H1 (cell line): ENCODE data around the gene NPTN. TPM values are rescaled to one million over a fixed set of nuclear protein-coding genes. Genes with fewer than 3 reads are reported as not detected.
A peak's percentile ranks its signal among the peaks of the same experiment; 100 is the strongest.

Experiments used
- CTCF ChIA-PET: fragments of 300-600 bp; sonication (Branson Sonifier 250); formaldehyde crosslinking; loops from one replicate; lab custom pipeline; 2021; ENCODE audit not compliant: partially characterized antibody; lab: Charles Lee
- POLR2A ChIA-PET: fragments of 300-600 bp; sonication (Branson Sonifier 250); formaldehyde crosslinking; loops from one replicate; lab custom pipeline; 2021; ENCODE audit warnings: inconsistent platforms; ENCODE audit not compliant: partially characterized antibody; lab: Charles Lee
- DNase-seq, 2 experiments: peaks; one replicate each; pipeline versions ENCODE4 v3.0.0 to v3.0.0-alpha.2; 2010 to 2022; ENCODE audit warnings: low spot score in 2 of 2, low read depth in 1 of 2, mixed read lengths in 1 of 2
- FAIRE-seq: peaks from 2 replicates; lab custom pipeline; 2011; peaks lifted over from hg19 to GRCh38; lab: Jason Lieb, UNC
- H2AFZ ChIP-seq: 2 replicates; pipeline ENCODE4 v1.8.1; 2012; ENCODE audit warnings: low read length, inconsistent platforms
- H2AK5ac ChIP-seq: 2 replicates; pipeline ENCODE4 v1.6.1; 2013; ENCODE audit warnings: low read depth, low read length
- H2BK120ac ChIP-seq: replicated peaks from 2 replicates; pipeline ENCODE3; 2013; ENCODE audit warnings: low read depth, low read length, inconsistent platforms
- H2BK12ac ChIP-seq: 2 replicates; pipeline ENCODE4 v1.6.1; 2013; ENCODE audit warnings: low read depth, low read length
- H2BK15ac ChIP-seq: 2 replicates; pipeline ENCODE4 v1.6.1; 2013; ENCODE audit warnings: low read length
- H2BK20ac ChIP-seq: 2 replicates; pipeline ENCODE4 v1.6.1; 2013; ENCODE audit warnings: low read length
- H2BK5ac ChIP-seq: 2 replicates; pipeline ENCODE4 v1.6.1; 2013; ENCODE audit warnings: low read depth, low read length
- H3K14ac ChIP-seq: 2 replicates; pipeline ENCODE4 v1.6.1; 2013; ENCODE audit warnings: inconsistent platforms; ENCODE audit not compliant: insufficient read length
- H3K18ac ChIP-seq: 2 replicates; pipeline ENCODE4 v1.6.1; 2013; ENCODE audit warnings: low read length; ENCODE audit errors: extremely low read depth
- H3K23ac ChIP-seq: 2 replicates; pipeline ENCODE4 v1.6.1; 2013; ENCODE audit warnings: inconsistent platforms; ENCODE audit not compliant: insufficient read length
- H3K23me2 ChIP-seq: 2 replicates; pipeline ENCODE4 v1.6.1; 2013; ENCODE audit warnings: low read depth, low read length
- H3K27ac ChIP-seq: 2 replicates; pipeline ENCODE4 v1.6.1; 2011; ENCODE audit warnings: low read depth, low read length, inconsistent platforms
- H3K27me3 ChIP-seq, 4 experiments: replicated peaks in 1 of 4; 1 replicate in 1 of 4; 2 replicates in 3 of 4; pipeline versions ENCODE4 v1.6.1 to v1.8.1; 2011 to 2013; ENCODE audit warnings: low read length in 3 of 4, mild to moderate bottlenecking in 3 of 4, inconsistent platforms in 2 of 4, mixed read lengths in 2 of 4, moderate library complexity in 1 of 4; ENCODE audit not compliant: control insufficient read depth in 3 of 4, insufficient read depth in 3 of 4; ENCODE audit errors: extremely low read depth in 1 of 4
- H3K36me3 ChIP-seq, 4 experiments: 2 replicates each; pipeline versions ENCODE4 v1.6.1 to v1.8.1; 2011 to 2013; ENCODE audit warnings: mild to moderate bottlenecking in 4 of 4, low read length in 3 of 4, moderate library complexity in 2 of 4, control low read depth in 1 of 4, inconsistent platforms in 1 of 4; ENCODE audit not compliant: insufficient read depth in 4 of 4, control insufficient read depth in 2 of 4
- H3K4ac ChIP-seq: replicated peaks from 2 replicates; pipeline ENCODE3; 2013; ENCODE audit warnings: low read length, low read depth, mixed read lengths, inconsistent platforms; ENCODE audit not compliant: insufficient read length
- H3K4me1 ChIP-seq, 4 experiments: replicated peaks in 1 of 4; 1 replicate in 1 of 4; 2 replicates in 3 of 4; pipeline versions ENCODE4 v1.6.1 to v1.8.1; 2011 to 2013; ENCODE audit warnings: low read length in 3 of 4, inconsistent platforms in 2 of 4, mixed read lengths in 1 of 4; ENCODE audit not compliant: insufficient read depth in 4 of 4, control insufficient read depth in 3 of 4
- H3K4me2 ChIP-seq, 2 experiments: 2 replicates each; pipeline versions ENCODE4 v1.6.1 to v1.8.1; 2011 to 2013; ENCODE audit warnings: low read depth in 2 of 2, low read length in 2 of 2, control low read depth in 1 of 2, inconsistent platforms in 1 of 2, mild to moderate bottlenecking in 1 of 2; ENCODE audit not compliant: insufficient read depth in 1 of 2
- H3K4me3 ChIP-seq, 4 experiments: fragments of 200-600, 300-600 bp in 1 of 4; sonication (generic), shearing (Covaris generic), sonication (Bioruptor Twin) in 1 of 4; 2 replicates each; pipeline versions ENCODE4 v1.5.1 to v1.8.1; 2011 to 2016; ENCODE audit warnings: low read length in 4 of 4, low read depth in 3 of 4, control low read depth in 2 of 4, inconsistent platforms in 2 of 4, mild to moderate bottlenecking in 2 of 4, mixed read lengths in 1 of 4, moderate library complexity in 1 of 4; ENCODE audit not compliant: insufficient read depth in 2 of 4; ENCODE audit errors: extremely low read depth in 1 of 4
- H3K56ac ChIP-seq: replicated peaks from 2 replicates; pipeline ENCODE3; 2013; ENCODE audit warnings: low read depth, mild to moderate bottlenecking, mixed read lengths, low read length, inconsistent platforms; ENCODE audit not compliant: insufficient read length
- H3K79me1 ChIP-seq: 2 replicates; pipeline ENCODE4 v1.6.1; 2013; ENCODE audit warnings: low read depth, low read length, control low read depth
- H3K79me2 ChIP-seq, 2 experiments: 2 replicates each; pipeline versions ENCODE4 v1.6.1 to v1.8.1; 2012 to 2013; ENCODE audit warnings: low read length in 2 of 2, mild to moderate bottlenecking in 2 of 2, inconsistent platforms in 1 of 2; ENCODE audit not compliant: insufficient read depth in 2 of 2, control insufficient read depth in 1 of 2
- H3K9ac ChIP-seq, 4 experiments: replicated peaks in 1 of 4; 1 replicate in 1 of 4; 2 replicates in 3 of 4; pipeline versions ENCODE4 v1.6.1 to v1.8.1; 2011 to 2013; ENCODE audit warnings: low read depth in 3 of 4, low read length in 3 of 4, control low read depth in 2 of 4, mild to moderate bottlenecking in 2 of 4, moderate library complexity in 2 of 4, inconsistent platforms in 1 of 4; ENCODE audit errors: extremely low read depth in 1 of 4
- H3K9me3 ChIP-seq, 2 experiments: 2 replicates each; pipeline versions ENCODE4 v1.6.1 to v1.8.1; 2012 to 2013; ENCODE audit warnings: mild to moderate bottlenecking in 2 of 2, moderate library complexity in 2 of 2, control low read depth in 1 of 2, inconsistent platforms in 1 of 2, low read depth in 1 of 2, low read length in 1 of 2, mixed read lengths in 1 of 2; ENCODE audit not compliant: insufficient read depth in 2 of 2
- H4K20me1 ChIP-seq, 2 experiments: replicated peaks in 1 of 2; 2 replicates each; pipeline versions ENCODE3 to v1.8.1; 2011 to 2013; ENCODE audit warnings: inconsistent platforms in 2 of 2, low read length in 2 of 2, mild to moderate bottlenecking in 1 of 2; ENCODE audit not compliant: insufficient read depth in 2 of 2, control insufficient read depth in 1 of 2
- H4K5ac ChIP-seq: 2 replicates; pipeline ENCODE4 v1.6.1; 2013; ENCODE audit warnings: low read length, low read depth, mixed read lengths, inconsistent platforms; ENCODE audit not compliant: insufficient read length
- H4K8ac ChIP-seq: 2 replicates; pipeline ENCODE4 v1.8.0; 2013; ENCODE audit warnings: mild to moderate bottlenecking, moderate library complexity, low read length, inconsistent platforms; ENCODE audit not compliant: insufficient read depth; ENCODE audit errors: extremely low read depth
- H4K91ac ChIP-seq: replicated peaks from 2 replicates; pipeline ENCODE3; 2013; ENCODE audit warnings: low read length, mixed read lengths, inconsistent platforms; ENCODE audit not compliant: insufficient read length
- ASH2L ChIP-seq: fragments of 200-600, 300-600 bp; sonication (generic); IDR thresholded peaks from one replicate; pipeline ENCODE4 v1.7.1; 2017; ENCODE audit warnings: low read length
- EGR1 ChIP-seq: IDR thresholded peaks from 2 replicates; pipeline ENCODE4 v1.6.1; 2011; ENCODE audit warnings: low read depth, low read length, borderline replicate concordance
- EZH2 ChIP-seq: fragments of 200-600 bp; sonication (generic); IDR thresholded peaks from 2 replicates; pipeline ENCODE4 v1.7.1; 2012; ENCODE audit warnings: low read depth, mild to moderate bottlenecking, moderate library complexity, low read length, inconsistent platforms; ENCODE audit not compliant: severe bottlenecking
- GTF2F1 ChIP-seq: IDR thresholded peaks from 2 replicates; pipeline ENCODE4 v1.6.1; 2012; ENCODE audit warnings: low read depth, low read length, improper control_type of control experiment, borderline replicate concordance
- HDAC6 ChIP-seq: IDR thresholded peaks from one replicate; pipeline ENCODE4 v1.7.1; 2012; ENCODE audit warnings: low read depth, mild to moderate bottlenecking, inconsistent platforms, low read length, moderate library complexity
- KDM1A ChIP-seq: fragments of 200-600, 300-600 bp; sonication (generic); IDR thresholded peaks from 2 replicates; pipeline ENCODE4 v1.7.1; 2016; ENCODE audit warnings: mild to moderate bottlenecking, low read length, borderline replicate concordance
- MAFK ChIP-seq: IDR thresholded peaks from 2 replicates; pipeline ENCODE4 v1.6.1; 2012; ENCODE audit warnings: low read depth, mild to moderate bottlenecking, improper control_type of control experiment, low read length
- PHF8 ChIP-seq: fragments of 200-600 bp; sonication (generic); conservative IDR thresholded peaks from 2 replicates; pipeline ENCODE4 v1.7.1; 2012; ENCODE audit warnings: low read depth, mild to moderate bottlenecking, inconsistent platforms, low read length, moderate library complexity
- RBBP5 ChIP-seq: IDR thresholded peaks from 2 replicates; pipeline ENCODE4 v1.7.1; 2012; ENCODE audit warnings: low read depth, mild to moderate bottlenecking, inconsistent platforms, low read length, moderate library complexity, borderline replicate concordance
- TEAD4 ChIP-seq: IDR thresholded peaks from 2 replicates; pipeline ENCODE4 v1.6.1; 2012; ENCODE audit warnings: low read depth, low read length, inconsistent platforms, mixed read lengths
- WGBS, 2 experiments: shearing (Covaris generic) in 1 of 2; methylation state at CpG; one replicate each; pipeline versions ENCODE4 v1.1.6 to v1.1.7; 2013 to 2015; ENCODE audit warnings: low lambda C conversion rate in 2 of 2, mixed read lengths in 2 of 2, inconsistent platforms in 1 of 2, low coverage in 1 of 2, missing lambda C conversion rate in 1 of 2; ENCODE audit not compliant: insufficient replicate concordance in 2 of 2, insufficient coverage in 1 of 2, insufficient read length in 1 of 2; ENCODE audit errors: extremely low coverage in 1 of 2, missing lambda C conversion rate in 1 of 2; 5-methylcytosine and 5-hydroxymethylcytosine counted together
- polyA plus RNA-seq, 7 experiments: library from polyadenylated mRNA; depleted of rRNA in 3 of 7; stranded (reverse) in 5 of 7; unstranded in 2 of 7; fragments of >200 nt in 5 of 7; fragments of 200-250 nt in 2 of 7; gene quantifications; 1 replicate in 5 of 7; 2 replicates in 1 of 7; 4 replicates in 1 of 7; pipeline versions ENCODE4 v1.2.1 to v1.2.3, GENCODE V29; 2011 to 2013; ENCODE audit warnings: missing spikeins in 2 of 7, mixed read lengths in 2 of 7
- total RNA-seq: library from RNA; stranded (reverse); fragmentation: NEBNext Ultra II Directional; extraction: Animal tissue kit (Norgen Biotek cat#: 25700); gene quantifications from 2 replicates; pipeline ENCODE4 v1.2.1, GENCODE V29; 2021
- TF ChIP-seq, protein P1 (sequence below), 3 experiments: IDR thresholded peaks; 1 replicate in 2 of 3; 2 replicates in 1 of 3; pipeline versions ENCODE4 v1.5.1 to v1.6.1; 2011; ENCODE audit warnings: low read length in 3 of 3, mild to moderate bottlenecking in 3 of 3, inconsistent platforms in 2 of 3, low read depth in 1 of 3, moderate library complexity in 1 of 3; ENCODE audit not compliant: insufficient read depth in 1 of 3; ENCODE audit errors: control extremely low read depth in 1 of 3

NPTN gene
- total and polyA plus RNA-seq, 2 of the 8 experiments (the other 6 are each of a cell fraction or from before 2014, with no cell fraction given), result 67.0 to 113 TPM

DNA sequence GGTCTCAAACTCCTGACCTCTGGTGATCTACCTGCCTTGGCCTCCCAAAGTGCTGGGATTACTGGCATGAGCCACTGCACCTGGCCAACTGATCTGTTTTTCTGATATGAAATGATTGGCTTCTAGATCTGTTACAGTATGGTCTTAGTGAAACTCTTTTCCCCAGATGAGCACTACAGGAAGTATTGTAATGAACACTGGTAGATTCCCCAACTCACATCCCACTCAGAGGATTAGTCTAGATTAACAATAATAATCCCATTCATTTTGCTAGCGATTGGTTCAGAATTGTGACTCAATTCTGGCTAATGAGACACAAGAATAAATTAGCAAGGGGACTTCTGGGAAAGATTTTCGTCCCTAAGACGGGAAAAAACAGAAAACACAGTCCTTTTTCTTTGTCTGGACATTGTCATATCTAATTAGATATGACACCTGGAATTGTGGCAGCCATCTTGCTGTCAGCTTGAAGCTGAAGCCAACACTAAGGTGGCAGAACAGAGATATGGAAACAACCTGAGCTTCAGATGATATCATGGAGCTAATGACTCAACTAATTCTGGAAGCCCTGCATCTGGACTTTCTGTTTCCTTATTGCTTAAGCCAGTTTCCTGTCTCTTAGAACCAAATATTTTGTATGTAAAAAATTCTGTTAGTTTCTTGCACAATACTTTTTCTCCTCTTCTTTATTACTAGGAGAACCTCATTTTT lies 17.4 kb upstream of the NPTN start:
- Histone ChIP-seq H2BK12ac (no peak overlapping the region), H2BK15ac (no peak overlapping the region), H3K4me2 (no peak overlapping the region), H3K36me3 (no peaks in the 10 kb centered on the region), H3K4me3 (no peak overlapping the region), H4K91ac (no peak overlapping the region), H3K4me1 (no peaks in the 10 kb centered on the region), H3K79me2 (no peaks in the 10 kb centered on the region), H4K5ac (no peak overlapping the region), H3K4ac (no peak overlapping the region), H3K23ac (no peak overlapping the region), H2BK120ac (no peak overlapping the region), H2BK20ac (no peak overlapping the region), H3K18ac (no peak overlapping the region), H2AK5ac (no peak overlapping the region), H3K9ac (no peak overlapping the region), H4K20me1 (no peaks in the 10 kb centered on the region), H2BK5ac (no peak overlapping the region), H3K9me3 (no peaks in the 10 kb centered on the region), H3K23me2 (no peaks in the 10 kb centered on the region), H3K27ac (no peak overlapping the region), H3K14ac (no peak overlapping the region), H2AFZ (no peak overlapping the region), H3K27me3 (no peaks in the 10 kb centered on the region), H3K56ac (peak overlapping the region; percentile 47), H4K8ac (no peak overlapping the region), H3K79me1 (no peaks in the 10 kb centered on the region)
- DNase-seq (no peak), FAIRE-seq (no peak)
- WGBS, 2 experiments, result 82% methylated on average over 3 of the region's 3 CpGs; no CpG with 5 or more reads in 1 of the 2 experiments
- ChIA-PET POLR2A (no interaction called here), CTCF (interaction anchor here (0.8 to 3.0 kb wide), 4 partner anchors 14 to 52 kb away, joined by 3 to 12 read pairs (median 8); no protein-coding TSS in a partner anchor)
- TF ChIP-seq EGR1, result no peak
- no peak for TF ChIP-seq GTF2F1
- TF ChIP-seq TEAD4, result no peak
- TF ChIP-seq ASH2L, result no peak
- TF ChIP-seq RBBP5, result no peak
- TF ChIP-seq EZH2, result no peak
- TF ChIP-seq MAFK, result no peak
- TF ChIP-seq HDAC6, result no peak
- TF ChIP-seq PHF8, result no peak
- TF ChIP-seq, protein P1, sequence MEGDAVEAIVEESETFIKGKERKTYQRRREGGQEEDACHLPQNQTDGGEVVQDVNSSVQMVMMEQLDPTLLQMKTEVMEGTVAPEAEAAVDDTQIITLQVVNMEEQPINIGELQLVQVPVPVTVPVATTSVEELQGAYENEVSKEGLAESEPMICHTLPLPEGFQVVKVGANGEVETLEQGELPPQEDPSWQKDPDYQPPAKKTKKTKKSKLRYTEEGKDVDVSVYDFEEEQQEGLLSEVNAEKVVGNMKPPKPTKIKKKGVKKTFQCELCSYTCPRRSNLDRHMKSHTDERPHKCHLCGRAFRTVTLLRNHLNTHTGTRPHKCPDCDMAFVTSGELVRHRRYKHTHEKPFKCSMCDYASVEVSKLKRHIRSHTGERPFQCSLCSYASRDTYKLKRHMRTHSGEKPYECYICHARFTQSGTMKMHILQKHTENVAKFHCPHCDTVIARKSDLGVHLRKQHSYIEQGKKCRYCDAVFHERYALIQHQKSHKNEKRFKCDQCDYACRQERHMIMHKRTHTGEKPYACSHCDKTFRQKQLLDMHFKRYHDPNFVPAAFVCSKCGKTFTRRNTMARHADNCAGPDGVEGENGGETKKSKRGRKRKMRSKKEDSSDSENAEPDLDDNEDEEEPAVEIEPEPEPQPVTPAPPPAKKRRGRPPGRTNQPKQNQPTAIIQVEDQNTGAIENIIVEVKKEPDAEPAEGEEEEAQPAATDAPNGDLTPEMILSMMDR (IDR thresholded peaks at IDR 0.05; ENCODE audit: control extremely low read depth in 1 of 3, insufficient read depth in 1 of 3, low read depth in 1 of 3, low read length in 3 of 3), result no peak
- TF ChIP-seq KDM1A, result no peak
